ENCODE data around the gene CCL23. TPM values are rescaled to one million over a fixed set of nuclear protein-coding genes. Genes with fewer than 3 reads are reported as not detected.
A peak's percentile ranks its signal among the peaks of the same experiment; 100 is the strongest.

The CCL23 gene
- total RNA-seq, 4 donors from 2014 or later: 1.3 to 9.6 (median 2.5) TPM

DNA sequence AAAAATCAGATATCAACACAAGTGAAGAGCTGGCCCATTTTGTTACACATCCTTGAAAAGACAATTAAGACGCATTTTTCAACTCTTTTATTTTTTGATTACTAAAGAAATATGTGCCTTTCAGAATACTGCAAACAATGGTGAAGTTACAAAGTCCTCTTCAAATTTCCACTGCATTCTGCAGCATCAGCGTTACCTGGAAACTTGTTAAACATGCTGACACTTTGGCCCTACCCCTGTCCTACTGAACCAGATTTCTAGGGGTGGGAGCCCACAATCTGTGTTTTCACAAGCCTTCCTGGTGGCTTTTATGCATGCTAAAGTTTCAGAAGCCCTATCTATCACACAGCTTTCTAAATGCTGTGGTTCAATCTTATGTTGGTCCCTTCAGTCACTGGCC lies 26.7 kb downstream of the CCL23 start:
- Histone ChIP-seq H3K4me3 (no peak overlapping the region), H3K27me3 (peaks cover 0 to 8% (median 0%) of the 10 kb centered on the region in 4 donors), H3K9me3 (peaks cover 0 to 16% (median 6%) of the 10 kb centered on the region in 4 donors), H3K4me1 (no peaks in the 10 kb centered on the region), H3K36me3 (no peaks in the 10 kb centered on the region), H3K27ac (replicated peaks in 1 of 4) (no peak overlapping the region)
- TF ChIP-seq CTCF (IDR thresholded peaks at IDR 0.05) (no peak), POLR2AphosphoS5 (IDR thresholded peaks at IDR 0.05) (no peak)
- DNase-seq (ENCODE audit: extremely low spot score): no peak
- 94% methylated on average over 2 of the region's 2 CpGs for WGBS
- intact Hi-C loops (cut with DNase I): no loop called here

- intact Hi-C loops (cut with DNase I): no loop called here
- no peak overlapping the region for H3K4me3 ChIP-seq
- H3K27me3 ChIP-seq: peaks cover 0 to 8% (median 0%) of the 10 kb centered on the region in 4 donors
- TF ChIP-seq POLR2A (IDR thresholded peaks at IDR 0.05; ENCODE audit: low read depth) (no peak), POLR2AphosphoS5 (IDR thresholded peaks at IDR 0.05) (no peak), CTCF (IDR thresholded peaks at IDR 0.05) (no peak), EP300 (IDR thresholded peaks at IDR 0.05) (no peak)
- peaks cover 0 to 7% (median 6%) of the 10 kb centered on the region in 4 donors for H3K9me3 ChIP-seq
- H3K4me1 ChIP-seq: no peaks in the 10 kb centered on the region
- DNase-seq (ENCODE audit: extremely low spot score): no peak
- no peaks in the 10 kb centered on the region for H3K36me3 ChIP-seq
- no peak overlapping the region for H3K27ac ChIP-seq (replicated peaks in 1 of 4)
Measured at GRCh38 chr17:35988164-35988563, 29.6 kb downstream of the CCL23 start.

DNA sequence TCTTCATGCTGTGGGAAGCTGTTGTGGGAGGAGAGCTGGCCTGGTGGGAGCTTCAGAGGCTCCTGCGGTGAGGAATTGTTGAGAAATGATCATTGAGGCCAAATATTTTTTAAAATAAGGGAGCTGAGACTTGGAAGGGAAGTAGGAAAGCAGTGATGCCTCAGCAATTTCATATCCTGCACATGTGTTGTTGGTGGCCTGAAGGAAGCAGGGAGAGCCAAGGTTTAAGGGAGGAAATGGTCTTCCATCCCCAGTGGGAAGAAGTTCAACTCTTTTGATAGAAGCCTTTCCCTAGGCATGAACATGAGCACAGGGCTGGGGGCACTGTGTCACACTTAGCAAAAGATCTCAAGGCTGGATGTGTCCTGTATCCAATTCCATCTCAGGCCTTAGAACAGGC lies 31.1 kb downstream of the CCL23 start, which contains the start of gene CCL14:
Gene CCL14, minus strand, starts transcription at position 87 of the 400 bp plus-strand sequence. Its CDS starts 80 bp downstream, at position 7.
- no peaks in the 10 kb centered on the region for H3K4me1 ChIP-seq
- H3K4me3 ChIP-seq: peak within 1 kb of the TSS; percentile 30 to 45 (median 32)
- peak within 1 kb of the TSS in 2 of 4 donors; percentile 7 to 11 for H3K27ac ChIP-seq (replicated peaks in 1 of 4)
- DNase-seq (ENCODE audit: extremely low spot score): no peak
- peaks cover 0 to 7% (median 6%) of the 10 kb centered on the region in 4 donors for H3K9me3 ChIP-seq
- 58% methylated on average over 1 of the region's 1 CpG for WGBS
- no peaks in the 10 kb centered on the region for H3K36me3 ChIP-seq
- TF ChIP-seq EP300 (IDR thresholded peaks at IDR 0.05) (no peak), POLR2A (IDR thresholded peaks at IDR 0.05; ENCODE audit: low read depth) (no peak), CTCF (IDR thresholded peaks at IDR 0.05) (no peak)
- intact Hi-C loops (cut with DNase I): no loop called here
- H3K27me3 ChIP-seq: no peaks in the 10 kb centered on the region

DNA sequence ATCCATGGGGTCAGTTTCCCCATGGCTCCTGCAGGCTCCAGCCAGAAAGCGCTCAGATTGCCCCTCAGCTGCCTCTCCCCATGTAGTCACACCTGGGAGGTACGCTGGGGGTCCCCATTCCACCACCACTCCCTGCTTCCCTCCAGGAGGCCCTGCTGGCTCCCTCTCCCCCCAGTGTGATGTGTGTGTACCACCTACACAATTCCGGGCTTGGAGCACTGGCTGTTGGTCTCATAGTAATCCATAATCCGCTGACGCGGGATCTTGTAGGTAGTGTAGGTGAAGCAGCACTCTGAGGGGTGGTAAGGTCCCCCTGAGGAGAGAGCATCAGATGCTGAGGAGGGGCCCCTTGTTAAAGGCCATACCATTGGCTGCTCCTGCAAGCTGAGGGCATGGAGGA lies 33.6 kb downstream of the CCL23 start:
- Histone ChIP-seq H3K27me3 (no peaks in the 10 kb centered on the region), H3K4me1 (no peaks in the 10 kb centered on the region), H3K9me3 (peaks cover 0 to 6% (median 3%) of the 10 kb centered on the region in 4 donors), H3K36me3 (no peaks in the 10 kb centered on the region), H3K27ac (replicated peaks in 1 of 4) (no peak overlapping the region), H3K4me3 (peak overlapping the region in 3 of 4 donors; percentile 30 to 45 (median 35))
- intact Hi-C loops (cut with DNase I): no loop called here
- no peak for DNase-seq (ENCODE audit: extremely low spot score)
- 98% methylated on average over 6 of the region's 6 CpGs for WGBS
- no peak for TF ChIP-seq POLR2A (IDR thresholded peaks at IDR 0.05; ENCODE audit: low read depth)
- TF ChIP-seq POLR2AphosphoS5 (IDR thresholded peaks at IDR 0.05): no peak
- TF ChIP-seq CTCF (IDR thresholded peaks at IDR 0.05): no peak
- TF ChIP-seq EP300 (IDR thresholded peaks at IDR 0.05): no peak
